Epithelial cell of esophagus (primary cell): ENCODE measurements around the gene ABCF3.

Source experiments
- DNase-seq: peaks from one replicate; pipeline ENCODE4 v3.0.0; 2010; ENCODE audit warnings: low read depth
- H3K4me3 ChIP-seq: 2 replicates; pipeline ENCODE4 v1.5.1; 2011; ENCODE audit warnings: mild to moderate bottlenecking, low read length, control low read depth
- CTCF ChIP-seq: IDR thresholded peaks from 2 replicates; pipeline ENCODE4 v1.5.1; 2011; ENCODE audit warnings: low read depth, mild to moderate bottlenecking, low read length, control low read depth, inconsistent platforms; ENCODE audit not compliant: insufficient read depth; ENCODE audit errors: missing control alignments

ABCF3 gene

DNA sequence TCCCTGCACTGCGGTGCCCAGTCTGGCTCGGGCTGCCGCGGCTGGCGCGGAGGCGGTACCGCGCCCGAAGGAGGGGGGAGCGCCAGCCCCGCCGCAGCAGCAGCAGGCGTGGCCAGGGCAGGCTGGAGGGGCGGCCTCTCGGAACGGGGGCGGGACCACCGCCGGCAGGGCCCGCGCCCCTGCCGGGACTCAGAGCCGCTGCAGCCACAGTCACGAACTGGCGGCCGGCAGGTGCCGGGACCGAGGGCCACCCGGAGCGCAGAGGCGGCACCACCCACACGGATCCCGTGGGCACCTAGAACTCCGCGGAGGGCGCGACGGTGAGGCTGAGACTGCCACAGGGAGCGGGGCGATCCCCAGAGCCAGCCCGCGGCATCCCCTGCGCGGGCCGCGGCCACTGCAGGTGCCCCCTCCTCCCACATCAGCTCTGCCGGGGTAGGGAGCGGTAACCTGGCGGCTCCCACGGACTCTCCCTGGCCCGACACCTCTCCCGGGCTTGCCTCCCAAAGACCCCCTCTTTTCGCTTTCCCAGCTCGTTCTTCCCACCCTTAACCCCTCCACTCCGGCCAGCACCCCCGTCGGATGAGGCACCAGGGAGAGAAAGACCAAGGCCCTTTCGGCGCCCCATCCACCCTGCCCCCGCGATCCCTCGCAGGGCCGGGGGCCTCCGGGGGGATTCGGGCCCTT lies 43.5 kb downstream of the ABCF3 start, which contains the start of gene VWA5B2:
TSS of gene VWA5B2 (plus strand) at position 192 of the 687 bp plus-strand sequence. CDS start 944 bp downstream, outside the sequence.
- H3K4me3 ChIP-seq = peak within 1 kb of the TSS; percentile 1
- DNase-seq = peak; percentile 46
- no peak for TF ChIP-seq CTCF

- H3K4me3 ChIP-seq = no peak overlapping the region
- DNase-seq = no peak
- TF ChIP-seq CTCF = no peak
Measured at GRCh38 chr3:184230081-184230602, 44.1 kb downstream of the ABCF3 start.

- no peak overlapping the region for H3K4me3 ChIP-seq
- no peak for TF ChIP-seq CTCF
- peak; percentile 57 for DNase-seq
Measured at GRCh38 chr3:184230603-184231528, 44.9 kb downstream of the ABCF3 start.

DNA sequence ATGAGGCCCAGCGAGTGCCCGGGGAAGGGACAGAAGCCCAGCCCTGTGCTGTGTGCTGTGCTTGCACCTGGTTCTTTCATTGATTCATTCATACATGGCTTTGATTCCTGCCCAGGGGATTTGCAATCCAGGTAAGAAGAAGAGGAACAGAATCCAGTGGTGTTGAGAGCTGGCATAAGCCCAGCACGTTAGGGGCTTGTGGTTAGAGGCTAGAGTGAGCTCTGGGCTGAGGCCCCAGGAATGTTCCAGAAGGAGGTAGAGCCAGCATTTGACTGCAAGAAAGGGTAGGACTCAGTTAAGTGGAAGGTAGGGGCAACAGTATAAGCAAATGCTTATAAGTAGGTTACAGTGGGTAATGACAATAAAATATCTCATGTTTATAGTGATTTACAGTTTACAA lies 45.7 kb downstream of the ABCF3 start:
- H3K4me3 ChIP-seq = no peak overlapping the region
- no peak for DNase-seq
- no peak for TF ChIP-seq CTCF

GRCh38 chr3:184233127-184233843 lies 47.3 kb downstream of the ABCF3 start:
- no peak overlapping the region for H3K4me3 ChIP-seq
- TF ChIP-seq CTCF = no peak
- no peak for DNase-seq

DNA sequence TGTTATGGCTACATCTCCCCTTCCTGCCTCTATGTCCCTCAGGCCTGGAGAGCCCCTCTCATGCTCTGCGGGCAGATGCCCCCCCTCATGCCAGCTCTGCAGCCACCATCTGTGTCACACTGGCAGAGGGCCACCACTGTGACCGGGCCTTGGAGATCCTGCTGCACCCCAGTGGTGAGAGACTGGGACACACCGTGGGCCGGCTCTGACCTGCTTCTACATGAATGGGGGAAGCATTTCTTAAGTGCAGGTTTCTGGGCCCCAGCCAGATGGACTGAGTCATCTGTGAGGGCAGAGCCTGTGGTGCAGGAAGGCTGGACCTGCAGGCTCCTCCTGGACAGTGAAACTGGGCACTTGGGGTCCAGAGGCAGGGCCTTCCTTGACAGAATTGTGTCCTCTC lies 48.2 kb downstream of the ABCF3 start:
- no peak overlapping the region for H3K4me3 ChIP-seq
- peak; percentile 24 for TF ChIP-seq CTCF
- peak; percentile 92 for DNase-seq
